Measurements from ENCODE around the gene HACE1. TPM values are rescaled to one million over a fixed set of nuclear protein-coding genes. Genes with fewer than 3 reads are reported as not detected.

Gene HACE1
- polyA plus RNA-seq, 3 donors, result 2.7 to 3.9 (median 3.4) TPM

DNA sequence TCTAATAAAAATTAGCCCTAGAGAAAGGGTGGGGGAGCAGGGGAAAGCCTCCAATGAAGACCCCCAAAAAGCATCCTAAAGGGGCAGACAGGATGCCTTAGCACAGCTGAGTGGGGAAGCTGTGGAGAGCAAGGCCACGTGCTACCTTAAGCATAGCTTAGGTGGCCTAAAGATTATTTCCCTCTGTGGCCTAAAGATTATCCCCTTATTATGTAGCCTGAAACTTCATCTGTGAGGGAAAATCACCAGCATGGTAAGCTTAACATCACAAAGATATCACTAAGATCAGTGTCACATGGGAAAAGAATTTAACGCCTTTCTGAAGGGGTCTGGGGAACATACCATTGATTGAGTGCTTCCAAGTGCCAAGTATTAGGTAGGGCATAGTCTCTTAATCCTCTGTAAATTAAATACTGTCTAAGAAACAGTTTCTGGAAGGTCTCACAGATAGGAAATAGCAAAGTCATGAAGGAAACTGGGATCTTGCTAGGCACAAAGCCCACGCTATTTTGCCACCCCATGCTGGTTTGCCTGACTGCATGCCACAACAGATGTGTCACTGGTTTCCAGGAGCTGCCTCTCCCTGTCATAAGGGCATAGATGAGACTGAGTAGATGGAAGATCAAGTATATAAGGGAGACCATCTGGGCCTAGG, 170.0 kb downstream of the HACE1 start:
- Histone ChIP-seq H3K27me3 (ENCODE audit: control insufficient read depth in 2 of 2, insufficient read depth in 2 of 2, low read length in 2 of 2) (no peaks in the 10 kb centered on the region), H3K9ac (ENCODE audit: insufficient read depth, low read length, poor library complexity, severe bottlenecking) (no peak overlapping the region), H2AFZ (ENCODE audit: insufficient read depth, low read depth, low read length, poor library complexity, severe bottlenecking) (no peak overlapping the region), H3K79me2 (ENCODE audit: insufficient read depth, low read length) (no peaks in the 10 kb centered on the region), H3K4me1 (ENCODE audit: control insufficient read depth in 1 of 2, insufficient read depth in 2 of 2, low read length in 2 of 2) (no peaks in the 10 kb centered on the region), H3K9me3 (replicated peaks in 1 of 2; ENCODE audit: control insufficient read depth in 1 of 2, insufficient read depth in 1 of 2, low read length in 2 of 2) (no peaks in the 10 kb centered on the region), H3K27ac (ENCODE audit: low read depth in 1 of 2, low read length in 2 of 2) (no peak overlapping the region), H3K36me3 (replicated peaks in 1 of 2; ENCODE audit: control insufficient read depth in 1 of 2, insufficient read depth in 2 of 2, low read length in 2 of 2) (no peaks in the 10 kb centered on the region), H3K4me2 (replicated peaks; ENCODE audit: extremely low read depth, low read length, poor library complexity, severe bottlenecking) (no peak overlapping the region), H4K20me1 (ENCODE audit: insufficient read depth, low read length) (no peaks in the 10 kb centered on the region), H3K4me3 (replicated peaks in 1 of 3; ENCODE audit: low read depth in 2 of 3, low read length in 3 of 3) (no peak overlapping the region)
- no peak overlapping the region for H3K4me3 Mint-ChIP-seq
- no peak for TF ChIP-seq CTCF (IDR thresholded peaks at IDR 0.05)
- no peak for DNase-seq
- H3K27ac Mint-ChIP-seq, result no peak overlapping the region
- no peaks in the 10 kb centered on the region for H3K27me3 Mint-ChIP-seq (ENCODE audit: low read depth in 3 of 3)
- 83% methylated on average over 2 of the region's 3 CpGs for WGBS (ENCODE audit: insufficient coverage)
- peaks cover 0 to 4% (median 0%) of the 10 kb centered on the region in 7 donors for H3K9me3 Mint-ChIP-seq
- peaks cover under 1% of the 10 kb centered on the region for H3K4me1 Mint-ChIP-seq
- no peaks in the 10 kb centered on the region for H3K36me3 Mint-ChIP-seq
- intact Hi-C loops (cut with micrococcal nuclease), result no loop called here

DNA sequence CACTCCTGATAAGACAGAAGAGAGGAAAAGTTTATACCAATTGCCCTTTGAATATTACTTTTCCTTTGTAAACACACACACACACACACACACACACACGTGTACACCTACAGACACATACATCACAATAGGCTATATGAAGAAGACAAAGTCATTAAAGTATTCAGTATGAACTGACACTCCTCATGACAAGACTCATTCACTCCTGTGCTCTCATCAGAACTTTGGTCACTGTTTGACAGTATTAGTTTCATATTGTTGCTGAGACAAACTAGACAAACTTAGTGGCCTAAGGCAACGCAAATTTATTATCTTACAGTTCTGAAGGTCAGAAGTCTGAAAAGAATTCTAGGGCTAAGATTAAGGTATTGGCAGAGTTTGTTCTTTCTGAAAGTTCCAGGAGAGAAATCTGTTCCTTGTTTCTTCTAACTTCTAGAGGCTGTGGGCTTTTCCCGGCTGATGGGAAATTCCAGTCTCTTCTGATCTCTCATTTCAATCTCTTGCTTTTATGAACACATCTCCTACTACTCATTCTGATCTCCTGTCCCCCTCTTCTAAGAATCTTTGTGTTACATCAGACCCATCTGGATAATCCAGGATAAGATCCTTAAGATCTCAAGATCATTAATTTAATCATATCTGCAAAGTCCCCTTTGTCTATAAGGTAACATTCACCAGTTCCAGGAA, 171.3 kb downstream of the HACE1 start:
- WGBS (ENCODE audit: insufficient coverage), result no CpG with 5 or more reads among the region's 3 CpGs
- Histone ChIP-seq H3K36me3 (replicated peaks in 1 of 2; ENCODE audit: control insufficient read depth in 1 of 2, insufficient read depth in 2 of 2, low read length in 2 of 2) (no peaks in the 10 kb centered on the region), H2AFZ (ENCODE audit: insufficient read depth, low read depth, low read length, poor library complexity, severe bottlenecking) (no peak overlapping the region), H3K79me2 (ENCODE audit: insufficient read depth, low read length) (no peaks in the 10 kb centered on the region), H3K4me2 (replicated peaks; ENCODE audit: extremely low read depth, low read length, poor library complexity, severe bottlenecking) (no peak overlapping the region), H3K27me3 (ENCODE audit: control insufficient read depth in 2 of 2, insufficient read depth in 2 of 2, low read length in 2 of 2) (no peaks in the 10 kb centered on the region), H3K9ac (ENCODE audit: insufficient read depth, low read length, poor library complexity, severe bottlenecking) (no peak overlapping the region), H3K4me3 (replicated peaks in 1 of 3; ENCODE audit: low read depth in 2 of 3, low read length in 3 of 3) (no peak overlapping the region), H3K4me1 (ENCODE audit: control insufficient read depth in 1 of 2, insufficient read depth in 2 of 2, low read length in 2 of 2) (no peaks in the 10 kb centered on the region), H3K27ac (ENCODE audit: low read depth in 1 of 2, low read length in 2 of 2) (no peak overlapping the region), H3K9me3 (replicated peaks in 1 of 2; ENCODE audit: control insufficient read depth in 1 of 2, insufficient read depth in 1 of 2, low read length in 2 of 2) (no peaks in the 10 kb centered on the region), H4K20me1 (ENCODE audit: insufficient read depth, low read length) (no peaks in the 10 kb centered on the region)
- H3K4me3 Mint-ChIP-seq, result no peak overlapping the region
- TF ChIP-seq CTCF (IDR thresholded peaks at IDR 0.05), result no peak
- intact Hi-C loops (cut with micrococcal nuclease), result no loop called here
- H3K27ac Mint-ChIP-seq, result no peak overlapping the region
- H3K9me3 Mint-ChIP-seq, result peaks cover 0 to 4% (median 0%) of the 10 kb centered on the region in 7 donors
- DNase-seq, result no peak
- no peaks in the 10 kb centered on the region for H3K27me3 Mint-ChIP-seq (ENCODE audit: low read depth in 3 of 3)
- H3K4me1 Mint-ChIP-seq, result peaks cover 1% of the 10 kb centered on the region
- no peaks in the 10 kb centered on the region for H3K36me3 Mint-ChIP-seq

Data from CD14-positive monocyte (primary cell).